ENCODE measurements around the gene DCX.

DCX gene

GRCh38 chrX:111308039-111308438 lies 104.0 kb downstream of the DCX start:
- no peak for DNase-seq (ENCODE audit: low spot score)

GRCh38 chrX:111302284-111302683 lies 109.7 kb downstream of the DCX start:
- no peak for DNase-seq (ENCODE audit: low spot score)

- no peak for DNase-seq (ENCODE audit: low spot score)
These were observed 123.2 kb downstream of the DCX start for GRCh38 chrX:111288841-111289240.

DNA sequence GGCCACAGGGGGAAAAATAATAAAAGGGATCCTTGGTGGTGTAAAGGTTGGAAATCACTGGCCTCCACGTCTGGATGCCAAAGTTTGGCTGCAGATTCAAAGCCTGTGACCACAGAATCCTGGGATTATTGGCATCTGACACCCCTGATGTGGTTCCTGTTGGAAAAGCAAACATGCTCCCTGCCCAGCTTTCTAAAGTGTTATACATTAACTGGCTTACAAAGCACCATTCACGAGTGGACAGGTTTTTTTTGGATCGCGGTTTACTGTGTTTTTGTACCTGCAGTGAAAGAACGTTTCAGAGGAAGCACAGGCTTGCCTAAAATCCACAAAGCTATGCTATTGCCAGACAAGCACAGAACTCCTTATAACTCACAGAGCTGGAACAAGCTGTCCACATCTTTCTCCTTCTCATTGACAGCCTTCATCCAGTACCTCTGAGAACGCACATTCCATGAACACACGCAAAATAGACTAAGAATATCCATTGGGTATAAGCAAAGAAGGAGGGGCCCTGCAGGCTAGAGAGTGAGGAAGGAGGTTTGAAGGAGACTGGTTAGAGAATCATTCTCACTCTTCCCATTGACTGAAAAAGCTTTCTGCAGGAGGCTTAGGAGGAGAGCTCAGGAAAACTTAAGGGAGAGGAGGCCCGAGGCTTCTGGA lies 127.2 kb downstream of the DCX start:
- no peak for DNase-seq (ENCODE audit: low spot score)

- no peak for DNase-seq (ENCODE audit: low spot score)
These were observed 128.5 kb downstream of the DCX start for GRCh38 chrX:111283446-111283845.

GRCh38 chrX:111282991-111283390 lies 129.0 kb downstream of the DCX start:
- DNase-seq (ENCODE audit: low spot score), result no peak

- DNase-seq (ENCODE audit: low spot score), result no peak
These were observed 129.9 kb downstream of the DCX start for GRCh38 chrX:111282139-111282538.

- DNase-seq (ENCODE audit: low spot score), result no peak
These were observed 141.7 kb downstream of the DCX start, which contains the start of gene CAPN6 for GRCh38 chrX:111270339-111270738. CAPN6 (minus strand) TSS chrX:111270483; CDS start chrX:111263936, 6,547 bp downstream.

DNA sequence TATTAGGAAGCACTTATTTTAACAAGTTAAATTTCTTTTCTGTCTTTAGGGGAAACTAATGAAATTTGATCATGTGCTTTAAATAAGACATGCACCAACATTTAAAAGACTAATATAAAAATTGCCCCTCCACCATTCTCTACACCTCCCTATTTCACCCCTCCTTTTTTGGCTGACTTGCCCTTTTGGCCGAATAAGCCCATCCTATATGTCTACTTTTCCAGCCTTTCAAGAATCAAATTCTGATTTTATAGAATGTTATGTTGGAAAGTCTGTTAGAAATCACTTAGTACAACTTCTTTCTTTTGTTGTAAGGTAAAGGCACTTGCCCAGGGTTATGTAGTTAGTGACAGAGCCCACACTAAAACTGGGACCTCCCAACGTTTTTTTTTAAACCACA lies 143.5 kb downstream of the DCX start:
- no peak for DNase-seq (ENCODE audit: low spot score)

DNA sequence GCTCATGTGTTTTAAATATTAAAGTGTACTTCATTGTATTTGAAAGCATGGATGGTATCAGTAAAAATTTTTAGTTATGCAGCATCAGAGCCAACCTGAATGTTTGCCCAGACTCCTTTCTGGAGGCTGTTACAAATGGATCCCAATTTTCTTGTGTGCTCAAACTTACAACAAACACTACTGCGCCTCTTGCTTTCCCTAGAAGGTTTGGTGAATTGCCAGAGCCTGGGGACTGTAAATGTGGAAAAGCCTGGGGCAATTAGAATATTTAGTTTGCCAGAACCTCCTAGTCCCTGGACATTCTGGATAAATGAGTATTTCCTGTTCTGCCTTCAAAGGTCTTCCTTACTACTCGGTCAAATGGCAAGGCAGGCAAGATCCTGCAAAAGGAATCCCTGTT lies 146.5 kb downstream of the DCX start:
- no peak for DNase-seq (ENCODE audit: low spot score)

- DNase-seq (ENCODE audit: low spot score), result no peak
These were observed 147.6 kb downstream of the DCX start for GRCh38 chrX:111264385-111264784.

DNA sequence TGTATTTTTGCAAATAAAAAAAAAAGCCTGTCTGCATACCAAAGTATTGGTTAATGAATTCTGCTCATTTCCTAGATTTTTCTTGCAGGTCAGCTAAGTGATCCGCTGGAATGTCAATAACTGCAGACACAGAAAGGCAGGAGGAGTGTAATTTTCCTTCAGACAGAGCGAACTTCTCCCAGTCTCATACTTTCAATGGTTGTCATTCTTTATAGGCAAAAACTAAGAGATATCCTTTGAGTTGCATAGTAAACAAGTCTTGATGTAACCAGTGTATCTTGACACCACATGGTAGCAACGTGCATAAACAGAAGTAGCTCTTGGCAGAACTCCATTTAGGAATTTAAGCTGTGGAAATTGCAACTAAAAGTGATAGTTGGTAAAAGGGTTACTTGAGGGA lies 149.9 kb downstream of the DCX start:
- DNase-seq (ENCODE audit: low spot score), result no peak

- DNase-seq (ENCODE audit: low spot score), result no peak
These were observed 151.5 kb downstream of the DCX start for GRCh38 chrX:111260451-111260850.

- DNase-seq (ENCODE audit: low spot score), result no peak
These were observed 152.4 kb downstream of the DCX start for GRCh38 chrX:111259559-111259958.

DNA sequence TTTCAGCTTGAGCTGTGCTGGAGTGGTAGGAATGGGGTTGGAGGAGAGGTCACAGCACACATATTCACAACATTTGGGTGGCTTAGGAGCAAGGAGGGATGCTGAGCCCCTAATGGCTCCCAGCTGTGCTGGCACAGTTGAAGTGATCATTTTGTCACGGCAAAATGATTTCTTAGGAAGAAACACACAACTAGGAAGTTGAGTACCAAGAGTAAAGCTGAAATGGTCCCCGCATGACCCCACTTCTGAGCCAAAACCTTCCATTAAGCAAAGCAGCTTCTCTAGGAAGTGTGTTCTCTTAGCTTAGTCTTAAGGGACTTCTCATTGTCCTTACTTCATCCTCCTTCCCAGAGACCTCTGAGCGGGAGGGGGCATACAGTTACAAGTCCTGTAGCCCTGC lies 154.3 kb downstream of the DCX start:
- no peak for DNase-seq (ENCODE audit: low spot score)

DNA sequence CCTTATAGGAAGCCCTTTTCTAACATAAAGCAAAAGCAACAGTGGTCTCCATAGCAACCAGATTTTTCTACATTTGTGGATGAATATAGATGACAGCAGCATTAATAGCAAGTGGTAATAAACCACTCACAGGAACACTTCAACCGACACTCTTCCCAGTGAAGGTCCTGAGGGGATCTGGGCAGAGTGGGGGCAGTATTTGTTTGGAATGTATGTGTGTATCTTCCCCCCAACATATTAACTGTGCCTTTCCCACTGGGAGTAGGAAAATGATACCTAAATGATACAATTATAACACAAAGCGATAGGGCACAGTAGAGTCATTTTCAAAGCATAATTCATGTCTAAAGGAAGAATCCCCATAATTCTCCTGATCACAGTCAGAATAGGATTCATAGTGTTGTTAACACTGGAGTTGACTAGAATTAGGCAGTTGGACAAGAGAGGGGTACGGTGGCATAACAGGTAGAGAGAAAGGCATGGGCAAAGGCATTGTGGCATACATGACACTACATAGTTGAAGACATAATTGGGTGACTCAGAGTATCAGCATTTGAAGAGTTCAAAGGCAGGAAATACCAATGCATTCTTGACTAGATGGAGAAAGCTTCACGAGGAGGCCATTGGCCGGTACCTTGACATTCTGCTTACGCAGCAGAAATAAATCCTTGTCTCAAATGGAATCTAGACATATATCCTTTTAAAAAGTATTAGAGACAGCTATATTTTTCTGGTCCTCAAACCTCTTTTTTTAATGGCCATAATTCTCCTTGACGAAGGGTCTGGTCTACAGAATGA lies 156.9 kb downstream of the DCX start:
- no peak for DNase-seq (ENCODE audit: low spot score)

DNA sequence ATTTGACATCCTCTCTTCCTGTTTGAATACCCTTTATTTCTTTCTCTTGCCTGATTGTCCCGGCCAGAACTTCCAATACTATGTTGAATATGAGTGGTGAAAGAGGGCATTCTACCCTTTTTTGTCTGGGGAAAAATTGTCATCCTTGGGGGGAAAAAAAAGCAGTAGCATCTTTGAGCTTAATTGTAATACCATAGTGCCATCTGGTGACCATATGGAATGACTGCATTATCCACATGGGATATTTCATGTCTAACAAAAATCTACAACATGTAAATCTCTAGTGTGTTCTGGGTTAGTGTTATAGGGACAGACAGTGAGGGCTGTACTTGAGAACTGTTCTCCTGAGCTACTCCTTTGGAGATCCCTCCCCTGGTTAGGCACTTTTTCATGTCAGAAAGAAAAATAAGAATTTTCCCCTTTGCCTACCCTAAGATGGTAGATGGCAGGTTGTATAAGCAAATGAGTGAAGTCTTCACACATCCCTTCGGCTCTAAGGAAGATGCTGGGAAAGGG lies 167.7 kb downstream of the DCX start:
- peak; percentile 8 for DNase-seq (ENCODE audit: low spot score)

Measured in Ammon's horn (tissue), 1 donor.